ENCODE data around the gene GLIPR1.
A peak's percentile ranks its signal among the peaks of the same experiment; 100 is the strongest.

The GLIPR1 gene

GRCh38 chr12:75548879-75549278 lies 68.3 kb downstream of the GLIPR1 start:
- DNase-seq, result no peak
- H3K9me3 Mint-ChIP-seq, result no peaks in the 10 kb centered on the region
- H3K4me3 Mint-ChIP-seq, result no peak overlapping the region
- no peak for ATAC-seq (replicated peaks)
- peaks cover 26 to 29% of the 10 kb centered on the region in 2 donors for H3K27me3 Mint-ChIP-seq
- H3K27ac Mint-ChIP-seq, result no peak overlapping the region
- no peaks in the 10 kb centered on the region for H3K36me3 Mint-ChIP-seq
- H3K4me1 Mint-ChIP-seq, result no peaks in the 10 kb centered on the region

DNA sequence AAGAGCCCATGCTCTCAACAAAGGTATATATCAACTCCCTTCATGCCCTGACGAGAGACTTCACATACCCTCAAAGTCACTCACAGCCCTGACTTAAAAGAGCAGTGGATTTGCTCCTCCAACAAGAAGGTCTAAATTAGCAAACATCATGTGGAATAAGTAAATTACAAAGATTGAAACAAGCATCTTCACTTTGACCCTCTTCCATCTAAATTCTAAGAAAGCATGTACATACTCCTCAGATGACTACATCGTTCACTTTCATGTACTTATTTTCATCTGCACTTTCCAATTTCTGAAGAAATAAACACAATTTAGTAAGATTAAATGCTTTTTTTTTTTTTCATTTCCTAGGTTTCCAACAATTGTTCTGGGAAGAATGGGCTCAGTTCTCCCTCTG lies 69.4 kb downstream of the GLIPR1 start:
- ATAC-seq (replicated peaks), result no peak
- no peak for DNase-seq
- H3K4me1 Mint-ChIP-seq, result no peaks in the 10 kb centered on the region
- no peaks in the 10 kb centered on the region for H3K9me3 Mint-ChIP-seq
- no peak overlapping the region for H3K27ac Mint-ChIP-seq
- H3K36me3 Mint-ChIP-seq, result no peaks in the 10 kb centered on the region
- peaks cover 20 to 21% of the 10 kb centered on the region in 2 donors for H3K27me3 Mint-ChIP-seq
- no peak overlapping the region for H3K4me3 Mint-ChIP-seq

DNA sequence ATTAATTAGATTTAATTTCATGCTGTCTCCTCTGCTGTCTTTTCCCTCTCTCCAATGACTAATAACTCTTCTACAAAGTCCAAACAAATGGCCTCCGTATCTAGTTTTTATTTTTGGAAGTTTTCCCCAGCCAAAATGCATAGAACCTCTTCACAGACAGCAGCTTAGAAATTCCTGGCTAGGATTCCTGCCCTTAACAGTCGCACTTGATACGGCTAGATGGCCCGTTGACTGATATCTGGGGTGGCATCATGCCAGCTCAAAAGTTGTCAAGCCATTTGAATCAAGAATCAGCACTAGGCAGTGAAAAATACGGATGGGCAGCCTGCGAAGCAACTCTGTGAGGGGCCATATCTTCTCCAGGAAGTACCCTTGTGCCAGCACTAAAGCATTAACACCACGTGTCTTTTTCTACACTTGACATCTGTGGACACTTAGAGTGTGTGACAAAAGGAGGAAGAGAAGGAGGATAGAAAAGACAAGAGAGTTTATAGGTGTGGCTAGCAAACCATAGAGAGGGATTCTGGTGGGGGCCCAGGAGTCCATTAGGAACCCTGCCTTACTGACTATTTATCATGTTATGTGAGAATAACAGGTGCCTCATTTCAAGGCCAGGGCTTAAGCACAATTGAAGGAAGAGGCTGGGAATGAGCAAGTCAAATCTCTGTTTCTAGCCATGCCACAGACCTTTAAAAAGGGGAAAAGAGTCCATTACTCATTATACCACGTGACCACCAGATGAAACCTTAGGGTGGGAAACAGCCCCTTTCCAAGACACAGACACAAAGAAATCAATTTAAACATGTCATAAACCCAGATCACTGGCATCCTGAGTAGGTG lies 70.1 kb downstream of the GLIPR1 start:
- Mint-ChIP-seq H3K36me3 (no peaks in the 10 kb centered on the region), H3K9me3 (no peaks in the 10 kb centered on the region), H3K4me3 (no peak overlapping the region), H3K4me1 (no peaks in the 10 kb centered on the region), H3K27me3 (peaks cover 18 to 20% of the 10 kb centered on the region in 2 donors), H3K27ac (no peak overlapping the region)
- ATAC-seq (replicated peaks), result peak in 1 of 2 donors; percentile 18
- no peak for DNase-seq

GRCh38 chr12:75551477-75551876 lies 70.9 kb downstream of the GLIPR1 start:
- no peaks in the 10 kb centered on the region for H3K9me3 Mint-ChIP-seq
- DNase-seq (no peak), ATAC-seq (replicated peaks) (no peak)
- no peaks in the 10 kb centered on the region for H3K4me1 Mint-ChIP-seq
- H3K36me3 Mint-ChIP-seq, result no peaks in the 10 kb centered on the region
- peaks cover 14 to 24% of the 10 kb centered on the region in 2 donors for H3K27me3 Mint-ChIP-seq
- H3K4me3 Mint-ChIP-seq, result no peak overlapping the region
- no peak overlapping the region for H3K27ac Mint-ChIP-seq

DNA sequence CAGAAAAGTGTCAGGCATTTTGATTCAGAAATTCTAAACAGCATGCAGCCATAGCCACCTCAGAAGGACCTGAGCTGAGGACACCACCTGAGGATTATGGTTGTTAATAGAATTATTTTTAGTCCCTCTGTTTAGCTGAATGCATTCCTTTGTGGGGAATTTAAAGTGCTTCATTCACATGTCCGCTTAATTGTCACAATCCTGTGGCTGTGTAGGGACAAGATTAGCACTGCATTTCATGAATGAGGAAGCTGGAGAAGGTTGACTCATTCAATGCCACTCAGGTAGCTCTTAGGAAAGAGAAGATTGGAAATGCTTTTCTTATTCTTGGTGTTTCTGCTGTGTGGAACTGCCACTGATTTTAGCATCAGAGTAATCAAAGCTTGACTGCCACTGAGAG lies 72.8 kb downstream of the GLIPR1 start:
- no peaks in the 10 kb centered on the region for H3K36me3 Mint-ChIP-seq
- H3K4me3 Mint-ChIP-seq, result no peak overlapping the region
- H3K27ac Mint-ChIP-seq, result no peak overlapping the region
- ATAC-seq (replicated peaks) (peak in 1 of 2 donors; percentile 33), DNase-seq (no peak)
- no peaks in the 10 kb centered on the region for H3K9me3 Mint-ChIP-seq
- H3K27me3 Mint-ChIP-seq, result peaks cover 10 to 19% of the 10 kb centered on the region in 2 donors
- no peaks in the 10 kb centered on the region for H3K4me1 Mint-ChIP-seq
